GM21360 (cell line): Measurements from ENCODE around the gene LAMTOR5.
"Not testable (repeated sequence)": the region's sequence is repeated elsewhere in the genome, so short reads cannot be mapped to it uniquely, and the experiment has no call there.

Experiments used
- ATAC-seq: cut with Tn5 transposase; IDR thresholded peaks from one replicate; pipeline ENCODE4 v1.9.1; 2021; ENCODE audit warnings: mild to moderate bottlenecking, moderate library complexity; ENCODE audit not compliant: unreplicated experiment

Gene LAMTOR5

GRCh38 chr1:110407260-110408210 is at the start of gene LAMTOR5:
Gene LAMTOR5 (minus strand): TSS chr1:110407694. CDS start chr1:110407620, 74 bp downstream.
- ATAC-seq: peak; percentile 86

- no peak for ATAC-seq
These were observed 49.7 kb upstream of the LAMTOR5 start for GRCh38 chr1:110457206-110457605.

GRCh38 chr1:110455151-110455550 is 47.7 kb upstream of the LAMTOR5 start:
- no peak for ATAC-seq

GRCh38 chr1:110454328-110454727 is 46.8 kb upstream of the LAMTOR5 start:
- no peak for ATAC-seq

- ATAC-seq: no peak
These were observed 46.3 kb upstream of the LAMTOR5 start for GRCh38 chr1:110453829-110454228.

GRCh38 chr1:110452330-110452729 is 44.8 kb upstream of the LAMTOR5 start:
- no peak for ATAC-seq

GRCh38 chr1:110450929-110451328 is 43.4 kb upstream of the LAMTOR5 start, which contains the start of gene PROK1:
Gene PROK1 (plus strand): TSS chr1:110451149. CDS start chr1:110451217, 68 bp downstream.
- ATAC-seq: no peak

GRCh38 chr1:110449661-110450651 is 42.5 kb upstream of the LAMTOR5 start:
- no peak for ATAC-seq

- ATAC-seq: no peak
These were observed 37.1 kb upstream of the LAMTOR5 start for GRCh38 chr1:110444561-110444960.

- ATAC-seq: no peak
These were observed 36.0 kb upstream of the LAMTOR5 start for GRCh38 chr1:110443451-110443850.

GRCh38 chr1:110441888-110442287 is 34.4 kb upstream of the LAMTOR5 start:
- no peak for ATAC-seq

- no peak for ATAC-seq
These were observed 33.4 kb upstream of the LAMTOR5 start for GRCh38 chr1:110440877-110441276.

- ATAC-seq: not testable (repeated sequence)
These were observed 32.4 kb upstream of the LAMTOR5 start for GRCh38 chr1:110439873-110440272.

GRCh38 chr1:110438893-110439292 is 31.4 kb upstream of the LAMTOR5 start:
- ATAC-seq: no peak

GRCh38 chr1:110437645-110438299 is 30.3 kb upstream of the LAMTOR5 start:
- ATAC-seq: not testable (repeated sequence)

GRCh38 chr1:110436635-110437034 is 29.1 kb upstream of the LAMTOR5 start:
- no peak for ATAC-seq

GRCh38 chr1:110434946-110435345 is 27.5 kb upstream of the LAMTOR5 start:
- no peak for ATAC-seq

- no peak for ATAC-seq
These were observed 26.3 kb upstream of the LAMTOR5 start for GRCh38 chr1:110433803-110434202.

- ATAC-seq: no peak
These were observed 25.7 kb upstream of the LAMTOR5 start for GRCh38 chr1:110433213-110433612.

- ATAC-seq: no peak
These were observed 23.4 kb upstream of the LAMTOR5 start for GRCh38 chr1:110430901-110431300.

- ATAC-seq: no peak
These were observed 22.9 kb upstream of the LAMTOR5 start for GRCh38 chr1:110430366-110430765.
